NCI-H2081 treated with DMSO at 0.1 percent for 48 hours (cell line): Measurements from ENCODE around the gene STRA6.
A peak's percentile ranks its signal among the peaks of the same experiment; 100 is the strongest.

Experiments used
- DNase-seq: peaks from one replicate; lab custom pipeline; 2025; lab: John Stamatoyannopoulos, UW

The STRA6 gene, protein sequence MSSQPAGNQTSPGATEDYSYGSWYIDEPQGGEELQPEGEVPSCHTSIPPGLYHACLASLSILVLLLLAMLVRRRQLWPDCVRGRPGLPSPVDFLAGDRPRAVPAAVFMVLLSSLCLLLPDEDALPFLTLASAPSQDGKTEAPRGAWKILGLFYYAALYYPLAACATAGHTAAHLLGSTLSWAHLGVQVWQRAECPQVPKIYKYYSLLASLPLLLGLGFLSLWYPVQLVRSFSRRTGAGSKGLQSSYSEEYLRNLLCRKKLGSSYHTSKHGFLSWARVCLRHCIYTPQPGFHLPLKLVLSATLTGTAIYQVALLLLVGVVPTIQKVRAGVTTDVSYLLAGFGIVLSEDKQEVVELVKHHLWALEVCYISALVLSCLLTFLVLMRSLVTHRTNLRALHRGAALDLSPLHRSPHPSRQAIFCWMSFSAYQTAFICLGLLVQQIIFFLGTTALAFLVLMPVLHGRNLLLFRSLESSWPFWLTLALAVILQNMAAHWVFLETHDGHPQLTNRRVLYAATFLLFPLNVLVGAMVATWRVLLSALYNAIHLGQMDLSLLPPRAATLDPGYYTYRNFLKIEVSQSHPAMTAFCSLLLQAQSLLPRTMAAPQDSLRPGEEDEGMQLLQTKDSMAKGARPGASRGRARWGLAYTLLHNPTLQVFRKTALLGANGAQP

GRCh38 chr15:74202452-74203401, at the start of gene STRA6:
Gene STRA6, minus strand, starts transcription at chr15:74202787. Its CDS starts 520 bp downstream, at chr15:74202267.
- no peak for DNase-seq

GRCh38 chr15:74252291-74252690, 49.7 kb upstream of the STRA6 start:
- DNase-seq: no peak

- DNase-seq: no peak
Observed at GRCh38 chr15:74251131-74251811, 48.7 kb upstream of the STRA6 start.

GRCh38 chr15:74250266-74250665, 47.7 kb upstream of the STRA6 start:
- no peak for DNase-seq

GRCh38 chr15:74245342-74245931, 42.9 kb upstream of the STRA6 start:
- DNase-seq: peak; percentile 84

- DNase-seq: no peak
Observed at GRCh38 chr15:74244822-74245341, 42.3 kb upstream of the STRA6 start.

GRCh38 chr15:74243431-74243830, 40.8 kb upstream of the STRA6 start:
- DNase-seq: no peak

DNA sequence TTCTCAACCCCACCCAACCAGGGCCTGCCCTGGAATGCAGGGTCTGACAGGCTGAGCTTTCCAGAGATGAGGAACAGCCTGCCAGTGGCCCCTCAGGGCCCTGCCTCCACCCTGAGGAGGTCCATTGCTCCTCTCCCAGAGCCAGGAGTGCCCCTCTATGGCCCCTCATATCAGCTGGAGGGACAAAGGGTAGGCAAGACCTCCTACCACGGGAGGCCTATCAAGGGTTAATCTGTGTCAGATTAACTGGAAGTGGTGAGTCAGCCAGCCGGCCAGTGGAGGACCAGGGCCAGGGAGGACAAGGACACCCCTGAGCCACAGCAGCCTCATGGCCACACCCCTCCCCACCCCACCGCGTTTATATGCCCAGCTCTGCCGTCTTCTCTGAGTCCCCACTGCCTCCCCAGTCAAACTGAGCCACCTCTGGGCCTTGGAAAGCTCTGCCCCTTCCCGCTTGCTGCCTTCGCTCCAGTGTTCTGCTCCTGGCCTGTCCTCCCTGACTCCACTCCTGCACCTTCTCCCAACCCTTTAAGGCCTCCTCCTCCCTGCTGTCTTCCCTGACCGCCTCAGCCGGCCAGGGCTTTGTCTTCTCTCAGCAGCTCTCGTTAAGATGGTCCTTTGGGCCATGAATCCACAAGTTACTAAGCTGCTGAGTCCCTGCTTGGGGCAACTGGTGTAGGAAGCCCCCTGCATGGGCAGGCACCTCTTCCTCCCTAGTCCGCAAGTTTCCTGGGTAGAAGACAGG, 40.0 kb upstream of the STRA6 start:
- no peak for DNase-seq

DNA sequence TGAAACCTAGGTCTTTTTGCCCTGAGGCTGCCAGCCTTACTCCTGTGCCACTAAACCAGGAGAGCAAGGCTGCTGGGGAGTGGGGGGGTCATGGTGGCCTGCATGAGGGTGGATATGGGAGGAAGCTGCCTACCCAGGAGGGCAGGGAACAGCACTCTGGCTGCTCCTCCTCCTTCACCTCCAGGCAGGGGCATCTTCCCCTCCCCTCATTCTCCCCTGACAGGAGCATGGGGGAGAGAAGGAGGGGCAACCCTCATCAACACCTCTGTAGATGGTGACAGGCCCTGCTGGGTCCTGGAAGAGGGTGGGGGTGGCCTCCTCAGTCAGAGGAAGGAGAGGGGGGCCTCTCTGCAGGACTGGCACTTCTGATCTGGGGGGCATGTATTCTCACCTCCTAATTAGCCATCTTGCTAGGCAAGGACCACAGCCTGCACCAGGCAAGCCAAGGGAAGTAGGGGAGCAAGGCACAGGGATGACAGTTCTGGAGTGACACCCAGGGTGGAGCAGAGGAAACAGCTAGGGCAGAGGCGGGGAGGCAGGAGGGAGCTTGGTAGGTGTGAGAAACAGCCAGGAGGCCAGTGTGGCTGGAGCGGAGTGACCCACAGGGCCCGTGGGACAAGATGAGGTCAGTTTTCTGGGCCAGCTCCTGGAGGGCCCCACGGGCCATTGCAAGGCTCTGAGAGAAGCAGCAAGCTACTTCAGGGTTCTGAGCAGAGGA, 38.5 kb upstream of the STRA6 start:
- DNase-seq: no peak

DNA sequence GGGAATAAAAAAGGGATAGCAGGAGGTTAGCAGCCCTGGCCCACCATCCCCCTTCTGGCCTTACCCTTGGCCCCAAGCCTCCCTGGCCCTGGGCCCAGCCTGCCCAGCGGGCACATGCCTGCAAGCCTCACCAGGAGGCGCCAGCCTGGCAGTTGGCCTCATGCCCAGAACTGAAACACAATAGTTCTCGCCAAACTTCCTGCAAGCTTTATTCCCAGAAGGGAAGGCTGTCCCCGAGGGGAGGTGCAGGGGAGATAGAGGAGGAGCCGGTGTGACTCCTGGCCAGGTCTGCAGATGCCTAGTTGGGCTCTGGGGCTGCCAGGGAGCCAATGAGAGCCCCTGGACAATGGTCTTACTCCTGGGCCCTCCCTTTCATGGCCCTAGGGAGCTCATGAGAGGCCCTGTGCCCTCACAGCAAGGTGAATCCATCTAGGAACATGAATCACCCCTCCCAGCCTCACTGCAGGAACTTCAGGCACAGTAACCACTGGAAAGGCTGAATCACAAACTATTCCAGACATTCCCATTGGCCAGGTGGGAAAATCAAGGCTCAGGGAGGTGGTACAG, 37.5 kb upstream of the STRA6 start:
- DNase-seq: peak; percentile 95

- no peak for DNase-seq
Observed at GRCh38 chr15:74239051-74239705, 36.6 kb upstream of the STRA6 start.

GRCh38 chr15:74235962-74236361, 33.4 kb upstream of the STRA6 start, which contains the start of gene CCDC33:
Gene CCDC33, plus strand, starts transcription at chr15:74236326. Its CDS starts 394 bp downstream, at chr15:74236720.
- no peak for DNase-seq

DNA sequence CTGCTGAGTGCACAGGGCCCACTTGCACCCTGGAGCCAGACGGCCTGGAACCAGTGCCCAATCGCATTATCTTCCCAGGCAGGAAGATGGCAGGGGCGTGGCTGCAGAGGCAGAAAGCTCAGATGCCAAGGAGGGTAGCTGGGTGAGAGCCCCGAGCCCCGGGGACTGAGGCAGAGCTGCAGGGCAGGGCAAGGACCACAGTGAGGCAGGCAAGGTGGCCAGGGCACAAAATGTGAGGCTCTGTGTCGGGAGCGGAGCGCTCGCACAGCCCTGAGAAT, 31.9 kb upstream of the STRA6 start:
- no peak for DNase-seq

DNA sequence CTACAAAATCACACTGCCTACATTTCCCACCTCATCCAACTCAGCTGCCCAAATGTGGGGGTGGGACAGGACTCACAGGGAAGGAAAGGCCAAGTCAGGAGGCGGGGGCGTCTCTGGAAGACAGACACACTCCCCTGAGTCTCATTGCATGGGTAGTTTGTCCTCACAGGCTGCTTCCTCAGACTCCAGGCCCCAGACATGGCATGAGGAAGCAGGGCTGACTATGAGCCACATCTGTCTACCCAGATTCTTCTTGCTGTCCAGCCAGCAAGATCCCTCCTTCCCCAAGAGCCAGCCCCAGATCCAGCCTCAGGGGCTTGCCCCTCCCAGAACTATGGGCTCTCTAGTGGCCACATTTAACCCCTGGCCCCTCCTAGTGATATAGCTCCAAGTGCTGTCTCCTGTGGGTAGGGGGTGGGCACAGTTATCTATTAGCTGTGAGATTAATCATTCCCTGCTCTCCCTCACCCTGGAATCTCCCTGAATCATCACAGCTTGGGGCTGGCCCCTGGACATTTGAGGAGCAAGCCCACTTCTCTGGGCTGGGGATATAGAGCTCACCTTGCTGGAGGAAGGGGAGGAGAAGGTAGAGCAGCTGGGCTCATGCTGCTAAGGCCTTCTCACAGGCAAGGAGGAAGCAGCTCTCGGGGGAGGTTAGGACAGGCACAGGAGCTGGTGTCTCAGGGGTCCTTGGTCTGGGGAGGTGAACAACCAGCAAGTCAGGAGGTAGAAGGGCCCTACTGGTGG, 31.4 kb upstream of the STRA6 start:
- DNase-seq: no peak

DNA sequence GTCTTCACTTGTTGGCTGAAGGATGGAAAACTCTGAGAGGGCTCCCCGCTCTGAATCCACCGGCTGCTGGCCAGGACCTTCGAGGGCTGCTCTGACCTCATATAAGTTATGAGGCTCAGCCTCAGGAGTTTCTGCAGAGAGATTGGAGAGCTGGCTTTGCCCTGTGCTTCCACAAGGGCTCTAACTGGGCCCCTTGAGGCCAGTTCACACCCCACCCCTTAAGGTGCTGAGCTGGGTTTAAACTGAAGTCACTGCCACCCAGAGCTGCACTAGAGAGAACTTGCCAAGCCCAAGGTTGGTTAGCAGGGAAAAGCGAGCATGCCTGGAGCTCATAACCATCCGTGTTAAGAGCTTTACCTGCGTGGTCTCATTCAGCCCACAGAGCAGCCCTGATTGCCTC, 30.8 kb upstream of the STRA6 start:
- no peak for DNase-seq

GRCh38 chr15:74231475-74231874, 28.9 kb upstream of the STRA6 start:
- no peak for DNase-seq

GRCh38 chr15:74229686-74230085, 27.1 kb upstream of the STRA6 start:
- no peak for DNase-seq

DNA sequence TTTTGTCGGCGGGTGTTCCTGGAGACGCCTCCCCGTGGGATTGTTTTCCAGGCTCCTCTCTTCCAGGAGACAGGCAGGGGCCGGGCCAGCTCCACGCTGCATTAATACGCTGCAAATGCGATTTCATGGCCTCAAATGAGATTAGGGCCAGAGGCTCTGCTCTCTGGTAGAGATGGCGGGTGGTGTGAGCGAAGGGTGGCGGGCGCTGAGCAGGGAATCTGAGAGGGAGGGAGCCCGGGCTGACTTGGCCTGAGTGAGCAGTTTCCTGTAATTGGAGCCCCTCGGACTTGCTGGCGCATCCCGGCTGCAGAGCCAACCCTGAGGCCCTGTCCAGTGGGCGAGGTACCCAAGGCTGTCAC, 26.1 kb upstream of the STRA6 start:
- no peak for DNase-seq
